IMR-90 (cell line): Measurements from ENCODE around the gene LDLRAD1.

Source experiments
- POLR2A ChIP-seq: IDR thresholded peaks from 2 replicates; pipeline ENCODE4 v1.6.1; 2012; ENCODE audit warnings: mild to moderate bottlenecking, low read depth, low read length
- RAD21 ChIP-seq: IDR thresholded peaks from 2 replicates; pipeline ENCODE4 v1.6.1; 2012; ENCODE audit warnings: low read length, improper control_type of control experiment
- RFX5 ChIP-seq: IDR thresholded peaks from 2 replicates; pipeline ENCODE4 v1.8.0; 2012; ENCODE audit warnings: low read depth, mild to moderate bottlenecking, low read length, moderate library complexity
- TF ChIP-seq, protein P1 (sequence below): conservative IDR thresholded peaks from 2 replicates; pipeline ENCODE4 v1.5.1; 2012; ENCODE audit warnings: mild to moderate bottlenecking, low read depth, low read length, improper control_type of control experiment

DNA sequence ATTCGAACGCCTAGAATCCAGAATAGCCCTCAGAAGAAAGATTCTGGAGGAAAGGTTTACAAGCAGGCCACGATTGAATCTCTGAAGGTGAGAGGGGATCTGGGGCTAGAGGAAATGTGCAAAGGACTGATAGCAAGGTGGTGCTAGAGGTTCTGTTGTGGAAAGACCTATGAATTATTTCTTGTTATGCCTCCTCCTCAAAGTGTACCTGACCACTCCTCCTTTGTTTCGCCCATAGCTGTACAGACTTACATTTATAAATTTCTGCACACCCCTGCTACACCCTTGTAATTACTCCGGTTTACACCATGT, 36.4 kb upstream of the LDLRAD1 start:
- TF ChIP-seq, protein P1, sequence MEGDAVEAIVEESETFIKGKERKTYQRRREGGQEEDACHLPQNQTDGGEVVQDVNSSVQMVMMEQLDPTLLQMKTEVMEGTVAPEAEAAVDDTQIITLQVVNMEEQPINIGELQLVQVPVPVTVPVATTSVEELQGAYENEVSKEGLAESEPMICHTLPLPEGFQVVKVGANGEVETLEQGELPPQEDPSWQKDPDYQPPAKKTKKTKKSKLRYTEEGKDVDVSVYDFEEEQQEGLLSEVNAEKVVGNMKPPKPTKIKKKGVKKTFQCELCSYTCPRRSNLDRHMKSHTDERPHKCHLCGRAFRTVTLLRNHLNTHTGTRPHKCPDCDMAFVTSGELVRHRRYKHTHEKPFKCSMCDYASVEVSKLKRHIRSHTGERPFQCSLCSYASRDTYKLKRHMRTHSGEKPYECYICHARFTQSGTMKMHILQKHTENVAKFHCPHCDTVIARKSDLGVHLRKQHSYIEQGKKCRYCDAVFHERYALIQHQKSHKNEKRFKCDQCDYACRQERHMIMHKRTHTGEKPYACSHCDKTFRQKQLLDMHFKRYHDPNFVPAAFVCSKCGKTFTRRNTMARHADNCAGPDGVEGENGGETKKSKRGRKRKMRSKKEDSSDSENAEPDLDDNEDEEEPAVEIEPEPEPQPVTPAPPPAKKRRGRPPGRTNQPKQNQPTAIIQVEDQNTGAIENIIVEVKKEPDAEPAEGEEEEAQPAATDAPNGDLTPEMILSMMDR: no peak
- no peak for TF ChIP-seq RAD21
- TF ChIP-seq POLR2A: no peak
- TF ChIP-seq RFX5: no peak
